NCI-H1694 treated with DMSO at 0.1 percent for 48 hours (cell line): ENCODE results near the gene VMP1.

Experiments used
- DNase-seq: peaks from one replicate; lab custom pipeline; 2025; lab: John Stamatoyannopoulos, UW

VMP1 gene

DNA sequence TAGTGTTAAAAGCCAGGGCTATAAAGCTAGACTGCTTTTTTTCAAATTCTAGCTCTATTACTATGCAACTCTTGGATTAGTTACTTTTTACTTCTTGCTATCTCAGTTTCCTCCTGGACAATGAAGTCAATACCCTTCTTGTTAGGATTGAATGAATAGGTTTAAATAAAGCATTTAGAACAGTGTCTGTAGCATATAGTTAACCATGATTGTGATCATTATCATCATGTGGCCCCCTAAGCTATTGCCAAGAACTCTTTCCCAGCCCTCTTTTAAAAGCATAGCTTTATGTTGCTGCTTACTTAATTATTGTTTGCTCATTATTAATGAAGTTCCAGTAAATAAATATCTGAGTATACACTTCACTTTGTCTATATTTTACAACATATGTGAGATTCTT lies 4.5 kb downstream of the VMP1 start:
- DNase-seq = no peak

- DNase-seq = no peak
These were observed 5.4 kb downstream of the VMP1 start for GRCh38 chr17:59712862-59713261.

- no peak for DNase-seq
These were observed 6.8 kb downstream of the VMP1 start for GRCh38 chr17:59714255-59714654.

GRCh38 chr17:59716427-59716826 lies 9.0 kb downstream of the VMP1 start:
- no peak for DNase-seq

DNA sequence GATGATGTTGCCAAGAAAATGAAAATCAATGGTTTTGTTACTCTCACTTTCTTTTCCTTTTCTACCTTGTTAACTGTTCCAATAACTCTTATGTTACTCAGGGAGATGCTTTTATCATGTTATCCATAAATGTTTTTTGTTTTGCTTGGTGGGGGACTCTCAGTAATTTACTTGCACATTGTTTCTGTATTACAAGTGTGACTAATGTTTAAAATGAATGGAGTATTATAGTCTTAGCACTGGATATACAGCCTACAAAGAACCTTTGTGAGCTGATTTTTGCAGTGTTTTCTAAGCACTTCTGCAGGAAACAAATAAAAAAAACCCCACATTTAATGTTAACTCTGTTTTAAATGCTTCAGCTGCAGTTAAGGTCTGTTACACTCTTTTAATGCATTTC lies 12.1 kb downstream of the VMP1 start:
- DNase-seq = no peak

DNA sequence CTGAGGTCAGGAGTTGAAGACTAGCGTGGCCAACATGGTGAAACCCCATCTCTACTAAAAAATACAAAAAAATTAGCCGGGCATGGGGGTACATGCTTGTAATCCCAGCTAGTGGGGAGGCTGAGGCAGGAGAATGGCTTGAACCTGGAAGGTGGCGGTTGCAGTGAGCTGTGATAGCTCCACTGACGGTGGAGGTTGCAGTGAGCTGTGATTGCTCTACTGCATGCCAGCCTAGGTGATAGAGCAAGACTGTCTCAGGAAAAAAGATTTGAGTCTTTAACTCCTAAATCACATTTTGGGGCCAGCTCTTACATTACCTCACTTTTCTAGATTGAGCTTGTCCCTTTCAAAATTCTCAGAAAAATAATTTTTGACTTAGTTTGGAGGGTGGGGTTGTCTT lies 15.2 kb downstream of the VMP1 start:
- DNase-seq = no peak

- no peak for DNase-seq
These were observed 15.6 kb downstream of the VMP1 start for GRCh38 chr17:59723041-59723440.

GRCh38 chr17:59723607-59724006 lies 16.2 kb downstream of the VMP1 start:
- DNase-seq = no peak

DNA sequence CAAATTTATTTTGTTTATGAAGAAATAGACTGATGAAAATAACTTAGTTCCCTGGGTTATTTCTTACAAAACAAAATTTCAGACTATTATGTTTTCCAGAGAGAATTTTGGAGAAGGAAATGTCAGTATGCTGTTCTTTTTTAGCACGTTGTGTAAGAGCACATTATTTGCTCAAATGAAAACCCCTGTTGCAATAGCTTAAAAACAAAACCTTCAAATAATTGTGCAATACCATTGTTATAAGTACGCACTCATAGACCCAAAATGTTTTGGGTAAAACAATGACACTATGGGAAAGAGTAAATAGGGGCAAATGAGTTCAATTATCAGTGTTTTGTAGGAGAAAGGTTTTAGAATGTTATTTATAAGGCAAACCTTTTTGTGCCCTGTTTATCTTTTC lies 18.2 kb downstream of the VMP1 start:
- DNase-seq = no peak

- DNase-seq = no peak
These were observed 20.5 kb downstream of the VMP1 start for GRCh38 chr17:59727817-59728533.

DNA sequence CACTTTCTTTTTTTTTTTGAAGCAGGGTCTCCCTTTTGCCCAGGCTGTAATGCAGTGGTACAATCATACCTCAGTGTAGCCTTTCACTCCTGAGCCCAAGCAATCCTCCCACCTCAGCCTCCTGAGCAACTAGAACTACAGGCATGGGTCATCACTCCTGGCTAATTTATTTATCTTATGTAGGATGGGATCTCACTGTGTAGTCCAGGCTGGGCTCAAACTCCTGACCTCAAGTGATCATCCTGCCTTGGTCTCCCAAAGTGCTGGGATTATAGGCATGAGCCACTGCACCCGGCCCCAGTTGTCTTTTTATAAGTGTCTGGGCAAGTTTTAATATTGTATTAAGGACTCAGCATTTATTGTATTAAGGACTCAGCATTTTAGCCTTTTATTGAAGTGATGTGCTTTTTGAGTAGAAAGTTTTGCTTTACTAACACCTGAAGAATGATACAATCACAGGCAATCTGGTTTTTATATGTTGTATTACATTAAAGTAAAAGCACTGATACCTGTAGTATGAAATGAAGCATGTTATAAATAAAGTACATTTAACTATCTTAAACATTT lies 22.9 kb downstream of the VMP1 start:
- no peak for DNase-seq

DNA sequence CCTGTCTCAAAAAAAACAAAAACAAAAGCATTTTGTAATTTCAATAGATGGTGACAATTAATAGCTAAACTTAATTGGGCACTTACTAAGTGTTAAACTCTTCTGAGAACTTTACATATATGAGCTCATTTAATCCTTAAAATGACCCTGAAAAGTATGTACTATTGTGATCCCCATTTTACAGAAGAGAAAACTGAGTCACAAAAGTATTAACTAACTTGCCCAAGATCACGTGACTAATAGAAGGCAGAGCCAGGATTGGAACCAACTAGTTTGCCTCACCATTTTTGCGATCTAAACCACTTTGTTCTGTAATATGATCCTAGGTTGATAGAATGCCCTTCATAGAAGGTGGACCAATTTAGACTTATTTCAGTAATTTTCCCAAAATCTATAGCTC lies 26.2 kb downstream of the VMP1 start:
- no peak for DNase-seq

DNA sequence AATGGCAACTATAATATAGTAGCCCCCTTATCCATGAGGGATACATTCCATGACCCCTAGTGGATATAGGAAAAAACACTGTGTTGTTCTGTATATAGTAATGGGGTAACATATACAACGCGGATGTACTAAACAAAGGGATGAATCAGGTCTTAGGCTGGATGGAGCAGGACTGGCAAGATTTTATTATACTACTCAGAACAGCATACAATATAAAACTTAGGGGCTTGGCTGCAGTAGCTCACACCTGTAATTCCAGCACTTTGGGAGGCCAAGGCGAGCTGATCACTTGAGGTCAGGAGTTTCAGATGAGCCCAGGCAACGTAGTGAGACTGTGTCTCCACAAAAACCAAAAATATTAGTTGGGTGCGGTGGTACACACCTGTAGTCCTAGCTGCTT lies 26.8 kb downstream of the VMP1 start:
- no peak for DNase-seq

- DNase-seq = no peak
These were observed 29.9 kb downstream of the VMP1 start for GRCh38 chr17:59737324-59737723.

DNA sequence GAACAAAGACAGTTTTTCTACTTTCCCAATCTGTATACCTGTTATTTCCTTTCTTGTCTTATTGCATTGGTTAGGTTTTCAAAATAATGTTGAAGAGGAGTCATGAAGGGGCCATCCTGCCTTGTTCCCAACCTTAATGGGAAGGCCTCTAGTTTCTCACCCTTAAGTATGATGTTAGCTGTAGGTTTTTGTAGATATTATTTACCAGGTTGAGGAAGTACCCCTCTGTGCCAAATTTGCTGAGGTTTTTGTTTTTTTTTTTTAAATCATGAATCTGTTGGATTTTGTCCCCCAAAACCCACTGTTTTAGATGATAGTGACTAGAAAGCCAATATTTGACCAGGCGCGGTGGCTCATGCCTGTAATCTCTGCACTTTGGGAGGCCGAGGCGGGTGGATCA lies 36.4 kb downstream of the VMP1 start:
- no peak for DNase-seq

- DNase-seq = no peak
These were observed 37.6 kb downstream of the VMP1 start for GRCh38 chr17:59745040-59745439.

- peak; percentile 35 for DNase-seq
These were observed 39.5 kb downstream of the VMP1 start for GRCh38 chr17:59746849-59747445.

DNA sequence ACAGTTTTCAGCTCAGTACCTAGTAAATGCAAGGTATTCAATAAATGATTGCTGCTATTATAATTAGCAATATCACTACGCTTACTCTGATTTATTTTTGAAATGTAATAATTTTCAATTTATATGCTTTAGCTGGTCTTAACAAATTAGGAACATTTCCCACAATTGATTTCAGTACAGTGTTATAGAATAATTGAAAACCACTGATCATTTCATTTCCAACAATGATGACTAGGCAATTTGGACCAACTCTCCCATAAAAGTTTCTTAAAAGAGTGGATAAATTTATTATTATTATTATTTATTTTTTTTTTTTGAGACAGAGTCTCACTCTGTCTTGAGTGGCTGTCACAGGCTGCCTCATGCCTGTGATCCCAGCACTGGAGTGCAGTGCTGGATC lies 41.1 kb downstream of the VMP1 start:
- no peak for DNase-seq

- no peak for DNase-seq
These were observed 44.5 kb downstream of the VMP1 start for GRCh38 chr17:59751955-59752413.

DNA sequence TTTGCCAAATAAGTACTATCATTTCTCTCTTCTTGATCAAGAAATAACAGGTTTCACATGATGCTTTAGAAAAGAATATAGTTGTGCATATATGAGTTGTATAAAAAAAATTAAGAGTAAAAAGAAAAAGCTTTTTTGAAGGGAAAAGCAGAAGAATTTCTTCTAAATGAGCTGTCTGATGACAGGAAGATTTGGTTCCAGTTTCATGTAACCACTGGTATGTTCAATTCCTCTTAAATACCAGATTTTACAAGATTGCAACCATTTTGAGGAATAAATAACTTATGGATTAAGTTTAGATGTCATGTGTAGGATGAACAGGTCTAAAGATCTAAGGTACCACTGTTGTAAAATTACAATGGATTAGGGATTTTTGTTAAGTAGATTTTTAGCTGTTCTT lies 45.0 kb downstream of the VMP1 start:
- no peak for DNase-seq

- DNase-seq = no peak
These were observed 45.5 kb downstream of the VMP1 start for GRCh38 chr17:59752922-59753321.

GRCh38 chr17:59753522-59754467 lies 46.3 kb downstream of the VMP1 start:
- peak; percentile 78 for DNase-seq

DNA sequence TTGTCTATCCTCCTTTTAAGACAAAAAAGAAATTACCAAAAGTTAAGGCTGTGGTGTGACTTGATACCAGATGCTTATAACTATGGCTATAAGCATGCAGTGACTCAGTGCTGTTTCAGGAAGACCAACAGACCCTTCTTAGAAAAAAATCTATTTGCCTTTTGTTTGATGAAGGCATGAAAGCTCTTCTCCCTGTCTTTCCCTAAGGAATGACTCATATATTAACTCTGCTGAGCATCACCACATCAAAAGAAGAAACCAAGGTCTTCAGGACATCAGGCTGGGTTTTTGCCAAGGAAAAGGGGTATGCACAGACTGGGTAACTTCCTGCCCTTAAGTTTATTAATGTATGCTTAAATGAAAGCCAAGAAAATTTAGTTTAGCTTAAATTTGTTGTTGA lies 47.1 kb downstream of the VMP1 start:
- no peak for DNase-seq
